GM13976 (cell line): ENCODE measurements around the gene TIAM2.

Experiments
- DNase-seq: peaks from one replicate; pipeline ENCODE4 v3.0.0; 2012; ENCODE audit warnings: low spot score
- in situ Hi-C: fragments of 300-500 bp; cut with MboI; formaldehyde crosslinking; loops from one replicate; pipeline ENCODE4 v1.12.0; 2022; ENCODE audit warnings: low sequenced_read_pairs, mixed read lengths, inconsistent platforms; ENCODE audit not compliant: unreplicated experiment
- TF ChIP-seq, protein P1 (sequence below): IDR thresholded peaks from 2 replicates; pipeline ENCODE4 v1.5.1; 2012; ENCODE audit warnings: borderline replicate concordance, mild to moderate bottlenecking; ENCODE audit not compliant: insufficient read depth; ENCODE audit errors: extremely low read depth, missing control alignments, control extremely low read depth

The TIAM2 gene

DNA sequence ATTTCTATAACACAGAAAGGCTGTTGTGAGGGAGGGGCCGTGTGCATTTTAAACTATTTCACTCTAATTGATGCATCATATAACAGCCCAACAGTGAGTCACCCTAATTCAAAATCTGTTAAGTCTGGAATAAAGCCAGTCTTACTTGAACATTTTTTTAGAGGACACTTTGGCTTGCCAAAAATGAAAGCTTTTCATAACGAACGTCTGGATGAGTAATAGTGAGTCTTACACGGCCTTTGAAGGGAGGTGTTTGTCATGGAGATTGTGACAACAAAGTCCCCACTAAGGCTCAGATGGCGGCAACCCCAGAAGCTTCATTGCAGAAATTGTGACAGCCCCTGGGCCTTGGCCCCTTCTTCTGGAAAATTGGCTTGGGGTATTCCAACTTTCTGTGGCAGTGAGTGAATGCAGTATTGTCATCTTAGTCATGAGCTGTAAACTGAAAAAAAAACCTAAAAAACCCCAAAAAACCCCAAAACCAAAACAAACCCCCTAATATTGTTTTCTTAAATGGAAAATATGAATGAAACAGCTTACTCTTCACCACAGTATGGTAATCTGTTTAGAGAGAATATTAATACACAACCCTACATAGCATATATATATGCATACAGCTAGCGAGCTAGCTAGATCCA, 176.1 kb downstream of the TIAM2 start:
- TF ChIP-seq, protein P1, sequence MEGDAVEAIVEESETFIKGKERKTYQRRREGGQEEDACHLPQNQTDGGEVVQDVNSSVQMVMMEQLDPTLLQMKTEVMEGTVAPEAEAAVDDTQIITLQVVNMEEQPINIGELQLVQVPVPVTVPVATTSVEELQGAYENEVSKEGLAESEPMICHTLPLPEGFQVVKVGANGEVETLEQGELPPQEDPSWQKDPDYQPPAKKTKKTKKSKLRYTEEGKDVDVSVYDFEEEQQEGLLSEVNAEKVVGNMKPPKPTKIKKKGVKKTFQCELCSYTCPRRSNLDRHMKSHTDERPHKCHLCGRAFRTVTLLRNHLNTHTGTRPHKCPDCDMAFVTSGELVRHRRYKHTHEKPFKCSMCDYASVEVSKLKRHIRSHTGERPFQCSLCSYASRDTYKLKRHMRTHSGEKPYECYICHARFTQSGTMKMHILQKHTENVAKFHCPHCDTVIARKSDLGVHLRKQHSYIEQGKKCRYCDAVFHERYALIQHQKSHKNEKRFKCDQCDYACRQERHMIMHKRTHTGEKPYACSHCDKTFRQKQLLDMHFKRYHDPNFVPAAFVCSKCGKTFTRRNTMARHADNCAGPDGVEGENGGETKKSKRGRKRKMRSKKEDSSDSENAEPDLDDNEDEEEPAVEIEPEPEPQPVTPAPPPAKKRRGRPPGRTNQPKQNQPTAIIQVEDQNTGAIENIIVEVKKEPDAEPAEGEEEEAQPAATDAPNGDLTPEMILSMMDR, result no peak
- DNase-seq, result peak; percentile 81
- in situ Hi-C loops, result loop anchor here (10.0 kb wide), 1 partner anchor 496 kb away; no protein-coding TSS in a partner anchor

DNA sequence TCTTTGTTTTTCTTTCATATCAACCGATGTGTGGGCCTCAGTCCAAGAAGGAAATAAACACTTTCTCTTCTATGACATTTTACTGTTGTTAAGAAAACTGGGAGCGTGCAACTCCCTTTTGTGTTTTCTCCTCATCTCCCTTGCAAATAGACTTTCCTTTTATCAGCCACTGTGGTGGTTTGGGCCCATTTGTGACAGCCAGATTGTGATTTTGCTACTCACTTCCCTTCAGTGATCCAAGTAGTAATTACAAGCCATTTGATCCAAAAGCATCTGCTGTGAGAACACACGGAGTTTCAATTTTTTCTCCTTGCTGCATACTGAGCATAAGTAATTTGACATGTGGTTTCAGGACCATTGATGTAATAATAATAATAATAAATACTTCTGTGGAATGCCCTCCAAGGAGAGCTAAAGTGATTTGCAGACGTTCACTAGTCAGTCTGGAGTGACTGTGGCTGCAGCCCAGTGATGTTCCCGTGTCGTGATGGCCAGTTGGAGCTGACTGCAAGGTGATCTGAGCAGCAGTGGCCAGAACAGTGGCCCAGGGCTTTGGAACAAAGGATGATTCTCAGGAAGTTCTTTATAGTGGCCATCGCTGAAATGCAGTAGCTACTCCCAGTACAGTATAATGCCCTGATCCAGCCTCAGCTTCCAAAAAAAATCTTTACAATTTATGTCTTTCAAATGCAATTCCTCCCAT, 176.8 kb downstream of the TIAM2 start:
- in situ Hi-C loops, result loop anchor here (10.0 kb wide), 1 partner anchor 497 kb away; no protein-coding TSS in a partner anchor
- DNase-seq, result no peak
- TF ChIP-seq, protein P1, result no peak

DNA sequence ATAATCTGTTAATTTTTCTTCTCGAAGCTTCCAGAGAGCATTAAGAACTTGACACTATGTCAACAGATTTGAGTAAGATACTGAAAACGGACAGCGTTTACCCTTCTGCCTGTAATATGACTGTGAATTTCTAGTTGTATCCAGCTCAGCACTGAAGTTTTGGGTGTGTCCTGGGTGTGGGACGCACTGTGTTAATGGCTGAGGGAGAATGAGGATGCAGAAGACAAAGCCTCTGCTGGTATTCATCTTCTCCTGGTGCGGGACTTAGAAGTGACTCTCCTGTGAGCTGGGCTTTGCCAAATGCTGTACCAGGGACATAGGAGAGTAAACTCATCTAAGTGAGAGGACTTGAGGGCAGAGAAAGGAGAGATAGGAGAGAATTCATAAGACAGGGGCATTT, 178.4 kb downstream of the TIAM2 start:
- no peak for DNase-seq
- TF ChIP-seq, protein P1, result no peak
- in situ Hi-C loops, result loop anchor here (10.0 kb wide), 1 partner anchor 499 kb away; no protein-coding TSS in a partner anchor

DNA sequence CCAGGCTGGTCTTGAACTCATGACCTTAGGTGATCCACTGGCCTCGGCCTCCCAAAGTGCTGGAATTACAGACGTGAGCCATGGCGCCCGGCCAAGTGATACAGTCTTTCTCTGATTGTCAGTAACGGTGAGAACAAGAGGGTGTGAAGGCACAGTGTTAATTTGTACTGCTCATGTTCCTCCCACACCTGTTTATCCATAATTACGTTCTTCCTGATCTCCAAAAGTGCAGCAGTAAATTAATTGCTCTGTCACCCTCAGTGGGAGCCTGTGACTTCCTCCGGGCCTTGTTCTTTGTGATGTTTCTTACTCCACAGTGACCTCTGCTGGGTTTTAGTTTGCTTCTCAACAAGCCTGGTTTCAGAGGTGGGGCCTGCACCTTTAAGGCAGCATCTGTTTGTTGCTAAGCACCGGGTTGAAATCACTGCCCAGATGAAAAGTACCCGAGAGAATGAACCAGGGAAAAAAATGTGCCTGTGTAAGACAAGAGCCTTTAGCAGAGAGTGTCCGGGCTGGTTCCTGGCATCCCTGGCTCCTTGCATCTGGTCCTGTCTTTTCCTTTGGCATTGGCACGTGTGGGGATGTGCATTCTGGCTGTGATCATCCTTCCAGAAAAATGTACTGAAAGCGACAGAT, 179.6 kb downstream of the TIAM2 start:
- in situ Hi-C loops, result loop anchor here (5.0 to 25.0 kb wide), 4 partner anchors 78 to 500 kb away; no protein-coding TSS in a partner anchor
- TF ChIP-seq, protein P1, result peak; percentile 51
- DNase-seq, result peak; percentile 69

DNA sequence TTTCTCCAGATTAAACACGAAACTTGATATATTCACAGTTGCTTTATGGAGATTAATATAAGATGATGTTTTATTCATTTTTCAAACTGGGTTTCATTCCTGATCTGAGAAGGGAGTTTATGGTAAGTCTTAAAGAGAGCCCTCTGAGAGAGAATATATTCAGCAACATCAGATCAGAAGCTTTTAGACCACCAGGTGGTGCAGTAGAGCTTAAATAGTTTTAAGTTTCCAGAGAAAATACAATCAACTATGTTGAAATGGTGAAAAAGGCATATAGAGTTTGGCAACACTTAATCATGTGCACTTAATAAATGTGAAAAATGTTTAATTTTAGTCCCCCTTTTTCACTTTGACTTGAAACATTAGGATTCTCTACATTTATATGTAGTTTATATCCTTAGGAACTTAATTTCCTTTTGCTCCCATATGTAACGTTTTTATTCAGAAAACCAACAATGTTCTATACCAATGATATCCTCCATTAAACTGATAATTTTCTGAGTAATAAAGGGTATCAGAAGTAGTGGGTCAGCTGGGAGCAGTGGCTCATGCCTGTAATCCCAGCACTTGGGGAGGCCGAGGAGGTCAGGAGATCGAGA, 182.3 kb downstream of the TIAM2 start:
- DNase-seq, result peak; percentile 42
- in situ Hi-C loops, result loop anchor here (5.0 to 25.0 kb wide), 4 partner anchors 75 to 503 kb away; no protein-coding TSS in a partner anchor
- TF ChIP-seq, protein P1, result peak; percentile 45

DNA sequence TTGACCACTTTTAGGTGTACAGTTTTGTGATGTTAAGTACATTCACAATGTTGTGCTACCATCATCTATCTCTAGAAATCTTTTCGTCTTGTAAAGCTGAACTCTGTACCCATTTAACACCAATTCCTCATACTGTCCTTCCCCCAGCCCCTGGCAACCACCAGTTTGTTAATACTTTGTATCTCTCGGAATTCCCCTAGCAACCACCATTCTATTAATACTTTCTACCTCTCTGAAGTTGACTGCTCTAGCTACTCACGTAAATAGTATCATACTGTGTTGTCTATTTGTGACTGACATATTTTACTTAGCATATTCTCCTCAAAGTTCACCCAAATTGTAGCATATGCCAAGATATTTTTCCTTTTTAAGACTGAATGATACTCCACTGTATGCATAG, 186.4 kb downstream of the TIAM2 start:
- peak; percentile 57 for DNase-seq
- TF ChIP-seq, protein P1, result no peak
- in situ Hi-C loops, result loop anchor here (25.0 kb wide), 1 partner anchor 356 kb away; no protein-coding TSS in a partner anchor
